A549 (cell line): Measurements from ENCODE around the gene ZNF441.

ENCODE experiments used
- KDM5A ChIP-seq: fragments of 200-600 bp; sonication (generic); IDR thresholded peaks from 2 replicates; pipeline ENCODE4 v1.6.1; 2016; ENCODE audit warnings: antibody characterized with exemption, mild to moderate bottlenecking
- MAFK ChIP-seq: fragments of 450-650 bp; IDR thresholded peaks from 2 replicates; pipeline ENCODE4 v1.6.1; 2014; ENCODE audit not compliant: partially characterized antibody
- POLR2A ChIP-seq: IDR thresholded peaks from 2 replicates; pipeline ENCODE4 v1.6.1; 2012; ENCODE audit warnings: mild to moderate bottlenecking, low read length
- RAD21 ChIP-seq, 2 experiments: fragments of >200 bp in 1 of 2; sonication (Bioruptor Twin) in 1 of 2; formaldehyde crosslinking in 1 of 2; IDR thresholded peaks in 1 of 2; conservative IDR thresholded peaks in 1 of 2; 2 replicates in 1 of 2; 3 replicates in 1 of 2; pipeline ENCODE4 v1.6.1; 2012 to 2018; ENCODE audit warnings: inconsistent platforms in 1 of 2
- TF ChIP-seq, protein P1 (sequence below): fragments of 450-650 bp; IDR thresholded peaks from 2 replicates; pipeline ENCODE4 v1.6.1; 2014; ENCODE audit warnings: antibody characterized with exemption
- TF ChIP-seq, protein P2 (sequence below): fragments of >200 bp; sonication (Bioruptor Twin); formaldehyde crosslinking; IDR thresholded peaks from 3 replicates; pipeline ENCODE4 v1.5.1; 2016

DNA sequence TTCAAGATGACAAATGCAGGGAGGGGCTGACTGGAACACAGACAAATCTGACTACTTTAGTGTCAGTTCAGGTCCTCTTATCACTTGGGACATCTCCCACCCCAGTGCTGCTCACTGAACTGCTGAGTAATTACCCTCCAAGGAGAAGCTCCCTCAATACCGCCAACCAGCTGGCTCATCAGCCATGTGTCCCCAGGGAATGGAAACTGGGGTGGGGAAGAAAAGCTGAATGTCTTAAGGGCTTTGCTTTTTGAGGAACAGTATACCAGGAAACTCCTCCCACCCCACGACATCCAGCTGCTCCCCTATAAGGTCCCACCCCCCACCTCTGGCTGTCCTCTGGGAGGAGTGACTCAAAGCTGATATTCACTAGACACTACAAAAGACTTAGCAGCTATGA is 30.1 kb upstream of the ZNF441 start:
- TF ChIP-seq, protein P1, sequence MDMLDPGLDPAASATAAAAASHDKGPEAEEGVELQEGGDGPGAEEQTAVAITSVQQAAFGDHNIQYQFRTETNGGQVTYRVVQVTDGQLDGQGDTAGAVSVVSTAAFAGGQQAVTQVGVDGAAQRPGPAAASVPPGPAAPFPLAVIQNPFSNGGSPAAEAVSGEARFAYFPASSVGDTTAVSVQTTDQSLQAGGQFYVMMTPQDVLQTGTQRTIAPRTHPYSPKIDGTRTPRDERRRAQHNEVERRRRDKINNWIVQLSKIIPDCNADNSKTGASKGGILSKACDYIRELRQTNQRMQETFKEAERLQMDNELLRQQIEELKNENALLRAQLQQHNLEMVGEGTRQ = no peak
- TF ChIP-seq RAD21 (conservative IDR thresholded peaks at IDR 0.05 in 1 of 2, IDR thresholded peaks at IDR 0.05 in 1 of 2) = no peak
- TF ChIP-seq MAFK = no peak
- TF ChIP-seq, protein P2, sequence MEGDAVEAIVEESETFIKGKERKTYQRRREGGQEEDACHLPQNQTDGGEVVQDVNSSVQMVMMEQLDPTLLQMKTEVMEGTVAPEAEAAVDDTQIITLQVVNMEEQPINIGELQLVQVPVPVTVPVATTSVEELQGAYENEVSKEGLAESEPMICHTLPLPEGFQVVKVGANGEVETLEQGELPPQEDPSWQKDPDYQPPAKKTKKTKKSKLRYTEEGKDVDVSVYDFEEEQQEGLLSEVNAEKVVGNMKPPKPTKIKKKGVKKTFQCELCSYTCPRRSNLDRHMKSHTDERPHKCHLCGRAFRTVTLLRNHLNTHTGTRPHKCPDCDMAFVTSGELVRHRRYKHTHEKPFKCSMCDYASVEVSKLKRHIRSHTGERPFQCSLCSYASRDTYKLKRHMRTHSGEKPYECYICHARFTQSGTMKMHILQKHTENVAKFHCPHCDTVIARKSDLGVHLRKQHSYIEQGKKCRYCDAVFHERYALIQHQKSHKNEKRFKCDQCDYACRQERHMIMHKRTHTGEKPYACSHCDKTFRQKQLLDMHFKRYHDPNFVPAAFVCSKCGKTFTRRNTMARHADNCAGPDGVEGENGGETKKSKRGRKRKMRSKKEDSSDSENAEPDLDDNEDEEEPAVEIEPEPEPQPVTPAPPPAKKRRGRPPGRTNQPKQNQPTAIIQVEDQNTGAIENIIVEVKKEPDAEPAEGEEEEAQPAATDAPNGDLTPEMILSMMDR = no peak
- no peak for TF ChIP-seq KDM5A
- TF ChIP-seq POLR2A = no peak
